Stimulated activated CD8-positive, alpha-beta memory T cell treated with anti-CD3 and anti-CD28 coated beads, Interleukin-12 subunit alpha, Interleukin-12 subunit beta, amount 100 ng/mL, for 24 hours (primary cell): Measurements from ENCODE around the gene P2RX5.
"Not testable (repeated sequence)": the region's sequence is repeated elsewhere in the genome, so short reads cannot be mapped to it uniquely, and the experiment has no call there.

Source experiments
- DNase-seq: peaks from one replicate; pipeline ENCODE4 v3.0.0-alpha.2; 2020; ENCODE audit errors: extremely low read depth

Gene P2RX5

DNA sequence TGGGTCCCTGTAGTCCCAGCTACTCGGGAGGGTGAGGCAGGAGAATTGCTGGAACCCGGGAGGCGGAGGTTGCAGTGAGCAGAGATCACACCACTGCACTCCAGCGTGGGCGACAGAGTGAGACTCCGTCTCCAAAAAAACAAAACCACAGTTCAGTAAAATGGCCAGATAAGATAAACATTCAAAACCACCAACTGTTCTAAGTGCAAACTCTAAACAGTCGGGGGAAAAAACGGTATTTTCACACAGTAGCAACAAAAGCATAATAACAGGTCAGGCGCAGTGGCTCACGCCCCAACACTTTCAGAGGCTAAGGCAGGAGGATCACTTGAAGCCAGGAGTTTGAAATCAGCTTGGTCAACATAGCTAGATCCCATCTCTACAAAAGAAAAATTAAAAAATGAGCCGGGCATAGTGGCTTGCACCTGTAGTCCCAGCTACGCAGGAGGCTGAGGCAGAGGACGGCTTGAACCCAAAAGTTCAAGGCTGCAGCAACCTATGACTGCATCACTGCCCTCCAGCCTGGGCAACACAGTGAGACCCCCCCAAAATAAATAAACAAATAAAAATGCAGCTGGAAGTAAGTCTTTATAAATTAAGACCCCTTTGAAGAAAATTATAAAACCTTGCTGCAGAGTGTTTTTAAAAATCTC is 17.0 kb upstream of the P2RX5 start:
- no peak for DNase-seq

DNA sequence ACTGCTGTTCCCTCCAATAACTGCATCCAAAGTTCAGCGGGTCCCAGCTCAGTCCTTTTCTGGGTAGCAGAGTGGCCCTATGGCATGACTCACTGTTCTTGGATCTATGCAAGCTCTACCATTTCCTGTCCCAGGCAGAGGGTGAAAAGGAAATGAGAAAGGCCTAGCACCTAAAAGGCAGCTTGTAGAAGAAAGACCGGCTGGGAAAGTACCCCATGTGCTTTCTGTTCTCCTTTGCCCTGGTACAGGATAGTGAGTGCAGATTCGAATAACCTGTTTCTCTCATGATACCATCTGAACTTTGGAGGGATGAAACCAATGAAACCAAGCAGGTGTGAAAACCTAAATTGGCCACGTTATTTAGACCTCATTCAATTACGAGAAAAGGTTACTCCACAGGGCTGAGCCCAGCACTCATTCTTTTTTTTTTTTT is 15.0 kb upstream of the P2RX5 start:
- DNase-seq: peak; percentile 52

DNA sequence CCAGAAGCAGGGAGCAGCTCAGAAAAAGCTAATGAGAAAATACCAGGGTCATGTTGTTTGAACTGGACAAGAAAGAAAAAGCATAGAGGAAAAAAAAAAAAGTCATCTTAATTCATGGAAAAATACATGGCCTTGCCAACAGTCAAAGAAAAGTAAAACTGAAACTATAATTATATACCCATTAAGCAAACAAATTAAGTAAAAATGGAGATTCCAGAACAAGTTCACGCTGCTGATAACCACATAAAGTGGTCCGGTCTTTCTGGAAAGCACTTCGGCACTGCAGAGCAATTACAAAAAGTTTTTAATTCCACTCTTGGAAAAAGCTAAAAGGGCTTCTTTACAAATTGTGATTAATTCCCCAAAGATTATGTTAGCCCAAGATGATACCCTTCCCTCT is 12.4 kb upstream of the P2RX5 start:
- no peak for DNase-seq

DNA sequence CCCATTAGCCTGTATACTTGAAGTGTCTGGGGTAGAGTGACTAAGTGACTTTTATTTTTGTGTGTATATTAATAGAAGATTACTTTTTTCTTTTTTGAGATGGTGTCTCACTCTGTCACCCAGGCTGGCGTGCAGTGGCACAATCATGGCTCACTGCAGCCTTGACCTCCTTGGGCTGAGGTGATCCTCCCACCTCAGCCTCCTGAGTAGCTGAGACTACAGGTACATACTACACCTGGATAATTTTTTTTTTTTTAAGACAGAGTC is 9.7 kb upstream of the P2RX5 start:
- DNase-seq: not testable (repeated sequence)

DNA sequence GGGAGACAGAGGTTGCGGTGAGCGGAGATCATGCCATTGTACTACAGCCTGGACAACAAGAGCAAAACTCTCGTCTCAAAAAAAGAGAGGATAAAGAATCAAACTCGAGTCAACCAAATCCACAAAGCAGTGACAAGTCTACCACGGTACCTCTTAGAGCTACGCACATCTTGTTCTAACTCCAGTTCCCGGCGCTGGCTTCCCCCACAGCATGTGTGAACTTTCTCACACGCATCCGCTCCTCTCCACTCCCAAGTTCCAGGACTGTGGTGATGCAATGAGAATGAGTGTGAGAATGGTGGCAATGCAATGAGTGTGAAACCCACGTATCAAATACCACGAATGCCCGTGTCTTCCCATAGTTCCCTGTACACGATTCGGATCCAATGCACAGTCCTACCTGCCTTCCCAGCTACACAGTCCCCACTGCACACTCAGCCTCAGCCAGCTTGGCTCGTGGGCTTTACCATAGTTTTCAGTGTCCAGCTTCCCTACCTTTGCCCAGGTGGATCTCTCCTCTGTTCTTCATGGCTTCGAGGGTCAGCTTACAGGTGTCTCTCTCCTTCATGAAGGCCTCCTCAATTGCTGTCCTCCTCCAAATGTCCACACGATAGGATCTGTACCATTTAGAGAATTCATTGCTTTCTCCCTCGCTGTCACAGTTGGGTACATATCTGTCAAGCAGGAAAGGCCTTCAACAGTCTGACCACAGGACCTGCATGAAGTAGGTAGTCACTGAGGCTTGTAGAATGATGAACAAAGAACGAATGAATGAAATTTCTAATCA is 9.2 kb upstream of the P2RX5 start:
- no peak for DNase-seq

DNA sequence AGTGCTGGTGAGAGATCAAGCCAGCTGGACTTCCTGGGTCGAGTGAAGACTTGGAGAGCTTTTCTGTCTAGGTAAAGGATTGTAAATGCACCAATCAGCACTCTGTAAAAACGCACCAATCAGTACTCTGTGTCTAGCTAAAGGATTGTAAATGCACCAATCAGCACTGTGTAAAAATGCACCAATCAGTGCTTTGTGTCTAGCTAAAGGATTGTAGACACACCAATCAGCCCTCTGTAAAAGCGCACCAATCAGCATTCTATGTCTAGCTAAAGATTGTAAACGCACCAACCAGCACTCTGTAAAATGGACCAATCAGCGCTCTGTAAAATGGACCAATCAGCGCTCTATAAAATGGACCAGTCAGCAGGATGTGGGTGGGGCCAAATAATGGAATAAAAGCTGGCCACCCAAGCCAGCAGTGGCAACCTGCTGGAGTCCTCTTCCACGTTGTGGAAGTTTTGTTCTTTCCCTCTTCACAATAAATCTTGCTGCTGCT is 6.1 kb upstream of the P2RX5 start:
- DNase-seq: not testable (repeated sequence)

DNA sequence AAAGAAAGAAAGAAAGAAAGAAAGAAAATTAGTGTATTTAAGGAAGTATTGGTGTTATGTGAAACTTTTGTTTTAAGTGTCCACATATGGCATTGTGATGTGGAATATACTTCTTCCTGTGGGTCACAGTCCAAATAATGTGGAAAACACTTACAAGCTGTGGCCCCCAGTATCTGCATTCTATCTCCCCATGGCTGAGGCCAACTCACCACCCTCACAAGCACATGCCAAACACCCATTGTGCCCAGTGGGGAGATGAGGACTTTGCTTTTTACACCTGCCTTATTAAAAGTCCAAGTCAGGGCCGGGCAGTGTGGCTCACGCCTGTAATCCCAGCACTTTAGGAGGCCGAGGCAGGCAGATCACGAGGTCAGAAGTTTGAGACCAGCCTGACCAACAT is 4.0 kb upstream of the P2RX5 start:
- no peak for DNase-seq

DNA sequence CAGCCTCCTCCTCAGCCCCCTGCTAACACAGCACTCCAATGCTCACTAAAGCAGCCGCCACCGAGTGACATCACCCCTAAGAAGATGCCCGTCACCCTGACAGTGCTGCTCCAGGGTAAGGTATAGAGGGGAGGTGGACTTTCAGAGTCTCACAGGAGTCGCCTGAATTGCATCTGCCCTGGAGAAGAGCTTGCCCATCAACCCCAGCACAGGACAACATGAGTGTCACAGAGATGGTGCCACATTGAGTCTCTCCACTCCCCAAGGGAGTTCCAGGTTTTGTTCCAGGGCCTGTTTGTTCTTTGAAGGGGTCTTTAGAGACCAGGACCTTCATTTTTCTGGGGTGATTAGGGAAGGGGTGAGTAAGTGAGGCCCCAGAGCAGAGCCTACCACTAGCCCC is 2.2 kb upstream of the P2RX5 start:
- DNase-seq: no peak

DNA sequence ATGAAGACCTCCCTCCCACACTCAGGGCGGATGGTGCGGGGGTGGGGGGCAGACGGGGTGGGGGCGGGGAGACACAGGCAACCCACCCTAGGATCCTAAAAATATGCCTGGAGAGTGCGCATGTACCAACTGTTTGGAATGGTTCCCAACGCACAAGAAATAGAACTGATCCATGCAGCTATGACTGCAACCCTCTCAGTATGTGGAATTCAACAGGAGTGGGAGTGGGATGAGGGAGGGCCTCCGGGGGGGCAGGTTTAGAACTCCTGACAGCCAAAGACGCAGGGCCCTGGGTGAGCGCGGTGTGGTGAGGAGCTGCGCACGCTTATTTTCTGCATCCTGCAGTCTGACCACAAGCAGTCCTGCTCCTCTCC is 1.1 kb upstream of the P2RX5 start:
- DNase-seq: no peak

DNA sequence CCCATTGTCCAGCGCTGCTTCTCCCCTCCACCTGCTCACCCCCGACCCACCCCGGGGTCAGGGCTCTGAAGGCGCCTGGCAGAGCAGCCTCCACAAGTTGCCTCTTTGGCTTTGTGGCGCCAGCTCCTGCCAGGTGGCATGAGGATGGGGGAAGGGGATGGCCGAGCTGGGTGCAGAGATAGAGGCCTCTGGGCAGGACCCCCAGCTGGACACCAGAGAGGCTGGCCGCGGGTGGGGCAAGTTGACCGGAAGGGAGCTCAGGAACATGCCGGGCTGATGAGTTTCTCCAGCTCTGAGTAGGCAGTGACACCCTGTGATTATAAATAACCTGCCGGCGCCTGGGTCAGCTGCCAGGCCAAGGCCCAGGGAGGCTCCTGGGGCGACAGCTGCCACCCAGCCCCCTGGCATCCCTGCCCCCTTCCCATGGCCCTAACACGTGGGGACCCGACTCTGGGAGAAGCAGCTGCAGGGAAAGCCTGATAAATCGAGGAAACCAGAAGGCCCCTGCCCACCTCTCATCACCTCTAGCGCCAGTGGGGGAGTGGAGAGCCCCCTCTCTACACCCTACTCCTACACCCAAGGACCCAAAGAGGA is 729 bp downstream of the P2RX5 start:
- no peak for DNase-seq

DNA sequence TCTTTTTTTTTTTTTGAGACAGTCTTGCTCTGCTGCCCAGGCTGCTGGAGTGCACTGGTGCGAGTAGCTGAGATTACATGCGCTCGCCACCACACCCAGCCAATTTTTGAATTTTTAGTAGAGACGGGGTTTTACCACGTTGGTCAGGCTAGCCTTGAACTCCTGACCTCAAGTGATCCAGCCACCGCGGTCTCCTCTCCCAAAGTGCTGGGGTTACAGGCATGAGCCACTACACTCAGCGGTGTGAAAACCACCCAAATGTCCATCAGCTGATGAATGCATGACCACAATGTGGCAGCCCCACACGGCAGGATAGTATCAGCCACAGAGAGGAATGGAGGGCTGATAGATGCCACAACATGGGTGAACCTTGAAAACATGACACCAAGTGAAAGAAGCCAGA is 2.1 kb downstream of the P2RX5 start:
- DNase-seq: no peak

DNA sequence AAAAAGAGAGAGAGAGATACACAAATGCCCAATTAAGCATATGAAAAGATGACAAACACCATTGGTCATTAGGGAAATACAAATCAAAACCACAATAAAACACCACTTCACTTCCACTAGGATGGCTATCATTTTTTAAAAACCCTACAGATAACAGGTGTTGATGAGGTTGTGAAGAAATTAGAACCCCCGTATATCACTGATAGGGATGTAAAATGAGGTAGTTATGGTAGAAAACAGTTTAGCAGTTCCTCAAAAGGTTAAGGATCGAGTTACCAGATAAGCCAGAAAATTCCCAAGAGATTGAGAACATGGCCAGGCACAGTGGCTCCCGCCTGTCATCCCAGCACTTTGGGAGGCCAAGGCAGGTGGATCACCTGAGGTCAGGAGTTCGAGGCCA is 2.8 kb downstream of the P2RX5 start:
- no peak for DNase-seq

DNA sequence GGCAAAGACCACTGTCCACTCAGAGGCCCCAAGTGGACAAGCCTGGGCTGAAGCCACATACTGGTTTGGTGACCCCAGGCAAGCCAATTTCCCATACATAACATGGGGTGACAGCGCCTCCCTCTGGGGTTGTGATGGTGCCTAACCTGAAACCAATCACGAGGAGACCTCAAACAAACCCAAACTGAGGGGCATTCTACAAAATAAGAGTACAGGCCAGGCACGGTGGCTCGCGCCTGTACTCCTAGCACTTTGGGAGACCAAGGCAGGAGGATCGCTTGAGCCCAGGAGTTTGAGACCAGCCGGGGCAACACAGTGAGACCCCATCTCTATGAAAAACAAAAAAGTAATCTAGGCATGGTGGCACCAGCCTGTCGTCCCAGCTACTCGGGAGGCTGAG is 3.6 kb downstream of the P2RX5 start:
- DNase-seq: no peak

DNA sequence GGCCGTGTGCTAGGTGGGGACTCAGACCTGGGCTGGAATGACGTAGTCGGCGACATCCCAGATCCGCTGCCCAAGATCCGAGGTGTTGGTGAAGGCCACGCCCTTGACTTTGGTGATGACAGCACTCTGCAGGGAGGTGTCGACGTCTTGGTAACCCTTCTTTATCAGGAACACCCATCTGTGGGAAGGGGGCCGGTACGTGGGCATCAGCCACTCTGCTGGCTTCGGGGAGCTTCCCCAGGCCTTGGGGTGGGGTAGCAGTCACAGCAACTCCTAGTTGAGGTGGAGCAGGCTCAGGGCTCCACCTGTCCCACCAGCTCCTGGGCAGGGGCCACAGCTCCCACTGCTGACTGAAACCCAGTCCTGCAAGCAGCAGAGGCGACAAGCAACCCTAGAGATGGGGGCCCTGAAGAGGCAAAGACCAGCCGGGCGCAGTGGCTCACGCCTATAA is 4.3 kb downstream of the P2RX5 start:
- DNase-seq: no peak

DNA sequence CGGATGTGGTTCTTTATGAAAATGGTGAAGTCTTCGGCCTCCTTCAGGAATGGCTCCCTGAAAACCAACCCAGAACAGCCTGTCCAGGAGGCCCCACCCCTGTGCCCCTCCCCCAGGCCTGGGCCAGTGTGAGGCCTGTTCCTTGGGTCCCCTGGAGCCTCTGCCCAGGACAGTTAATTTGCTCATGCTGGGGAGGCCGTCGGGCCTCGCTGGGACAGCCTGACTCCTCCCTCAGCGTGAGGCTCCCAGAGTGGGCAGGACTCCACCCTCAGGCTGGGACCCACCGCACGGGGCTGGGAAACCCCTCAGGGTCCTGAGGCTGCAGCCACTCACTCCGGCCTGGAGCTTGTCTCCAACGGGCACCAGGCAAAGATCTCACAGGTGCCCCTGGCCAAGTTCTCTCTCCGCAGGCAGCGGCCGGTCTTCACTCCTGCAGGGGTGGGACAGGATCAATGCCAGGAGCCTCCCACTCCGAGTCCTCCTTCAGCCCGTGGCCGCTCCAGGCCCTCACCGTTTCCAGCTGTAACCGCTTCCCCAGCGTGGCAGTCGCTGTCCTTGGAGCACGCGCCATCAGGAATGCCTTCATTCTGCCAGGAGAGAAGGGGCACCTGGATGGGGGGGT is 5.8 kb downstream of the P2RX5 start:
- no peak for DNase-seq

DNA sequence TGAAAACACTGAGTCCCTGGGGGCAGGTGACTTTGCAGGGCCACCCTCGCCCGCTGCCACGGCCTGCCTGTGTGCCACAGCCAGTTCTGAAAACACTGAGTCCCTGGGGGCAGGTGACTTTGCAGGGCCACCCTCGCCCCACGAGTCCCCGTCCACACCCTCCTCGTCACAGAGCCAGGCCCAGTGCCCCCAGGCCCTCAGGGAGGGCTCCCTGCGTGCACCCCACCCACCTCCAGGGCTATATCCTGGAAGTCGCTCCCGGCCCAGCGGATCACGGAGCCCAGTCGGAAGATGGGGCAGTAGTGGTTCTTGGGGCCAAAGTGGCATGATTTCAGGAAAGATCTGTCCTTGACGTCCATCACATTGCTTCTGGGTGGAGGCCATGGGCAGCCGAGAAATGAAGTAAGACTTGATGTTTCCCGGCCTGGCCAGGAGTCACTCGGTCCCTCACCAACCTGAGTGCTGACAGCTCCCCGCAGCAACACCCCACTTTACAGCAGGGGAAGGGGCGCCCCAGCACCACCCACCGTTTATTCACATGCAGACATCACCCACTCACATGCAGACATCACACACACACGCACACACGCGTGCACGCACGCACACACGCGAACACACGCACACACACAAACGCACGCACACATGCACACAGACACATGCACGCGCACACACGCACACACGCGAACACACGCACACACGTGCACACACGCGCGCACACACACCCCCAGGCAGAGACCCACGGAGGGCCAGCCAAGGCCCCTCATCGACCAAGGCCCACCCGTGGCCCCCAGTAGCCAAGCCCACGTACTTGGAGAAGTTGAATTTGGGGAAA is 6.5 kb downstream of the P2RX5 start:
- DNase-seq: no peak

DNA sequence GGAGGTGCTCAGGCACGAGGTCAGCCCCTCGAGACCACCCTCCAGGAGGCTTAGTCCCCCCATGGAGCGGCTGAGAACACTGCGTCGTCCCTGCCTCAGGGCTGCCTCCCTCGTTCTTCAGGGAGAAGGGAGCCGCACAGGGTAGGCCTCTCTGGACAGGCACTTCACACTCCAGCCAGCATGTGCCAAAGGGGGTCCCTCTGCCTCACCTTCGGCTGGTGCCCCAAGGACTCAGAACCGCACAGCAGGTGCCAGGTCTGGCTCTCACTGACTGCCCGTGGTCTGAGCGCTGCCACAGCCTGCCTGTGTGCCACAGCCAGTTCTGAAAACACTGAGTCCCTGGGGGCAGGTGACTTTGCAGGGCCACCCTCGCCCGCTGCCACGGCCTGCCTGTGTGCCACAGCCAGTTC is 7.1 kb downstream of the P2RX5 start:
- no peak for DNase-seq

DNA sequence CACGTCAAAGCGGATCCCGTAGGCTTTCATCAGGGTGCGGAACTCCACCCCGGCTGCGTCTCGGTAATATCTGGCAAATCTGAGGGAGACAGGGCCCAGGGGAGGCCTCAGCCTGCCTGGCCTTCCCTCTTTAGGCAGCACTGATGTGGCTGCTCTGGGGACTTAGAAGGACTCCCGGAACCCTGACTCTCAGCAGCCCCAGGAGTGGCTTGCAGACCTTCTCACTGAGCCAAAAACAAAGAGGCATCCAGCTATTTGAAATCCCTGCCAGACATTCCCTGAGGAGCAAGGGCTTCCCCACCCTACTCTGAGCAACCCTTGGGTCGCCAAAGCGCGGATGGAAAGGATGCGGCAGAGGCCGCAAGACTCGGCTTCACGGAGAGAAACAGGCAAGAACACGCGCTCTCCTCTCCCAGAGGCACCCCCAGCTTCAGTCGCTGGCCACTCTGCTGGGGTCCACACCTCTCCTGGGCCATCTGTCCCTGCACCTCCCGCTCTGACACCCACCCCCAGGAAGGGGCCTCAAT is 7.9 kb downstream of the P2RX5 start:
- no peak for DNase-seq

DNA sequence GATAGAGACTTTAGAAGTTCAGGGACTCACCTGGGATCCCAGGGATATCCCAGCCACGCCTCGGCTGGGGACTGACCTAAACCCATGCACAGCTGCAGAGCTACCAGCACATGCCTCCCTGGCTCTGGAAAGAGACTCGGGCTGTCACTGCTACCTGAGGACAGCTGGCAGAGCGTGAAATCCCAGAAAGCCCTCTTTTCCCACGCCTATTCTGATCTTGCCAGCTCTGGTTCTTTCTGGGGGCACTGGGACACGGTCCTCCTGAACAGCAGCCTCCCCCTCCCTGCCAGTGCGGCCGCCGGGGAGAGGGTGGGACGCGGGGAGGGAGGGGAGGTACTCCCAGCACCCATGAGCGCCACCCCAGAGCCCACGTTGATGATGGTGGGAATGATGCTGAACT is 10.8 kb downstream of the P2RX5 start:
- DNase-seq: no peak

DNA sequence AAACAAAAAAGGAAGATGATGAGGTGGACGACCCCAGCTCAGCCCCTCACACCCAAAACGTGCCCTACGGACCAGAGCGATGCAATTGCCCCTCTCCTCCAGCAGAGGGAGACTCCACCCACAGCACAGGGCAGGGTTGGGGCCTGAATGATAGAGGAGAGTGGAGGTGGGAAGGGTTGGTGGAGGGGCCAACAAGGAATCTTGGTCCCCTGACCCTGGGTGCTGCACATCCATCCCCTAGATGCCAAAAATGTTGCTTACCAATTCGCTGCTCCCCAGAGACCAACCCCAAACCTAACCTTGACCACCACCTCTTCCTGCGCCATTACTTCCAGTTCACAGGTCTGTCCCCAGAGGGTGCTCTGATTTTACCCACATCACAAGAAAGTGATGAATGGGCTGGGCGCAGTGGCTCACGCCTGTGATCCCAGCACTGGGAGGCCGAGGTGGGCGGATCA is 12.9 kb downstream of the P2RX5 start:
- DNase-seq: no peak

DNA sequence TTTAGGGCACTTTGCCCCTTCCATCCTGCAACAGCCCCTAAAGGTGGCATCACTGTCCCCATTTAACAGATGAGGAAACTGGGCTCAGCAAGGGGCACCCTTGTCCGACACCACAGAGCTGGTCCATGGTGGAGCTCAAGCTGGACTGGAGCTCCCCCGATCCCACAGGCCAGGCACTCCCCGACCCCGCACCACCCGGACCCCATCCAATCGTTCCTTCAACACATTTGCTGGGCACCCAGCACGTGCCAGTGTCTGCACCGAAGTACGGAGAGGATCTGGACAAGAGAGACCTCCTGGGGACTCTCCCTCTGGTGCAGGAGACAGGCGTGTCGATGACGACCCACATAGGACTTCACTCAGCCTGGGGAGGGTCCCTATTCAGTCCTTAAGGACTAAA is 13.9 kb downstream of the P2RX5 start:
- DNase-seq: no peak

DNA sequence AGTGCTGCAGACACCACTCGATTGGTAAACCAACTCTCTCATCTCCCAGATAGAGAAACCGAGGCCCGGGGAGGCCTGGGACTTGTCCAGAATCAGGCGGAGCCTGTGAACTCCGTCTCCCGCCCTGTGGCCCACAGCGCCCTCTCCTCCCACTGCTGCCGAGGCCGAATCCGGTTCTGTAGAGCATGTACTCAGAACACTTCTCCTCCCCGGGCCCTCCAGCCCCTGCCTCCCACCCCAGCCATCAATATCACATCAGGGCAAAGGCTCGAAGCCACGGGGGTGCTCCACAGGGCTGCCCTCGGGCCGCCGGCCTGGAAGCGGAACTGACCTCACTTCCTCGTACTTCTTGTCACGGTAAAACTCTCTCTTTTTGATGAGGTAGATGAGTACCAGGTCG is 14.4 kb downstream of the P2RX5 start:
- DNase-seq: no peak
